ENCODE measurements around the gene STAT4. TPM values are rescaled to one million over a fixed set of nuclear protein-coding genes. Genes with fewer than 3 reads are reported as not detected.

Gene STAT4
- total RNA-seq, 4 donors from 2014 or later = 0.31 to 1.0 (median 0.73) TPM; not detected in 1

DNA sequence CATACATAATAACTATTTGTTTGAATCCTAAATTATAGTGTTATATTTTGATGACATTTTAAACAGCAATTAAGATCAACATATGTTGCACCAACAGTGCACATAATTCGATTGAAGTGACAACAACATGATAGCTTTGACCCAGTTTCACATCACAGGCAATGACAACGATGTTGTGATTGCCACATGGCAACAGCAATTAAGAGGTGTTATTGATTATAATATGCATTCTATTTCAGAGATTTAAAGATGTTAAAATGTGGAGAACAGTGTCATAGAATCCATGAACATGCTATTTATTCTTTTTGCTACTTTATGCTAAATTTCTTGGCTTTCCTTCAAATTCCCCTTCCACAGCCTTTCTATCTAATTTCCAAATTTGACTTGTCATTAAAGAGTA, 68.5 kb downstream of the STAT4 start:
- H3K4me3 ChIP-seq = no peak overlapping the region
- intact Hi-C loops (cut with DNase I; ENCODE audit: low total_unique reads) (no loop called here), in situ Hi-C loops (cut with MboI; ENCODE audit: low sequenced_read_pairs in 4 of 4) (no loop called here)
- no peak for TF ChIP-seq POLR2A (IDR thresholded peaks at IDR 0.05)
- TF ChIP-seq, protein P1, sequence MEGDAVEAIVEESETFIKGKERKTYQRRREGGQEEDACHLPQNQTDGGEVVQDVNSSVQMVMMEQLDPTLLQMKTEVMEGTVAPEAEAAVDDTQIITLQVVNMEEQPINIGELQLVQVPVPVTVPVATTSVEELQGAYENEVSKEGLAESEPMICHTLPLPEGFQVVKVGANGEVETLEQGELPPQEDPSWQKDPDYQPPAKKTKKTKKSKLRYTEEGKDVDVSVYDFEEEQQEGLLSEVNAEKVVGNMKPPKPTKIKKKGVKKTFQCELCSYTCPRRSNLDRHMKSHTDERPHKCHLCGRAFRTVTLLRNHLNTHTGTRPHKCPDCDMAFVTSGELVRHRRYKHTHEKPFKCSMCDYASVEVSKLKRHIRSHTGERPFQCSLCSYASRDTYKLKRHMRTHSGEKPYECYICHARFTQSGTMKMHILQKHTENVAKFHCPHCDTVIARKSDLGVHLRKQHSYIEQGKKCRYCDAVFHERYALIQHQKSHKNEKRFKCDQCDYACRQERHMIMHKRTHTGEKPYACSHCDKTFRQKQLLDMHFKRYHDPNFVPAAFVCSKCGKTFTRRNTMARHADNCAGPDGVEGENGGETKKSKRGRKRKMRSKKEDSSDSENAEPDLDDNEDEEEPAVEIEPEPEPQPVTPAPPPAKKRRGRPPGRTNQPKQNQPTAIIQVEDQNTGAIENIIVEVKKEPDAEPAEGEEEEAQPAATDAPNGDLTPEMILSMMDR (IDR thresholded peaks at IDR 0.05 in 4 of 5, conservative IDR thresholded peaks at IDR 0.05 in 1 of 5) = no peak
- H3K27me3 ChIP-seq = no peaks in the 10 kb centered on the region
- DNase-seq (no peak), ATAC-seq (no peak)
- H3K4me1 ChIP-seq = no peaks in the 10 kb centered on the region
- H3K36me3 ChIP-seq = no peaks in the 10 kb centered on the region
- no peaks in the 10 kb centered on the region for H3K9me3 ChIP-seq
- no peak overlapping the region for H3K27ac ChIP-seq

DNA sequence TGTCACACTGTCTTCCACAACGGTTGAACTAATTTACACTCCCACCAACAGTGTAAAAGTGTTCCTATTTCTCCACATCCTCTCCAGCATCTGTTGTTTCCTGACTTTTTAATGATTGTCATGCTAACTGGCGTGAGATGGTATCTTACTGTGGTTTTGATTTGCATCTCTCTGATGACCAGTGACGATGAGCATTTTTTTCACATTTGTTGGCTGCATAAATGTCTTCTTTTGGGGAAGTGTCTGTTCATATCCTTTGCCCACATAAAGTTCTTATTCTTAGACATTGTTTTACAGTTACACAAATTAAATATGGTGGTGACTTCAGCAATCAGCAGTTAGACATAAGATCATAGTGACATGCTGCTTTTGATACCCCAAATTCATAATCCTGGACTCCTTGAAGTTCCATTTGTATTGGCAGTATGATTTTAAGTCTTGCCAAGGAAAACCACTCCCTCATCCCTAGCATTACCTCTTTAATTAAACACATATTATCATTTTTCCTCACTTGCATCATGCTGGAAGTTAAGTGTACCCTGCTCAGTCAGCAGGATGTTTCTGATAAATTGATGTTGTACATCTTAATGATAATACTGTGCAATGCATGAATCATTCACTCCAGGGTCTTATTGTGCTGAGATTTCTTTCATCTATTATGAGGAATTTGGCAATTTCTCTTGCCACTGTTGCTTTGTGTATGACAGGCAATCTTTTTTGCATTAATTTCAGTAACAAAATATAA, 69.2 kb downstream of the STAT4 start:
- H3K36me3 ChIP-seq = no peaks in the 10 kb centered on the region
- no peak for DNase-seq
- no peaks in the 10 kb centered on the region for H3K9me3 ChIP-seq
- no peak overlapping the region for H3K4me3 ChIP-seq
- no peak for TF ChIP-seq POLR2A (IDR thresholded peaks at IDR 0.05)
- TF ChIP-seq, protein P1 (IDR thresholded peaks at IDR 0.05 in 4 of 5, conservative IDR thresholded peaks at IDR 0.05 in 1 of 5) = no peak
- H3K27me3 ChIP-seq = no peaks in the 10 kb centered on the region
- no peak overlapping the region for H3K27ac ChIP-seq
- intact Hi-C loops (cut with DNase I; ENCODE audit: low total_unique reads) = no loop called here
- in situ Hi-C loops (cut with MboI; ENCODE audit: low sequenced_read_pairs in 4 of 4) = no loop called here
- no peak for ATAC-seq
- H3K4me1 ChIP-seq = no peaks in the 10 kb centered on the region

DNA sequence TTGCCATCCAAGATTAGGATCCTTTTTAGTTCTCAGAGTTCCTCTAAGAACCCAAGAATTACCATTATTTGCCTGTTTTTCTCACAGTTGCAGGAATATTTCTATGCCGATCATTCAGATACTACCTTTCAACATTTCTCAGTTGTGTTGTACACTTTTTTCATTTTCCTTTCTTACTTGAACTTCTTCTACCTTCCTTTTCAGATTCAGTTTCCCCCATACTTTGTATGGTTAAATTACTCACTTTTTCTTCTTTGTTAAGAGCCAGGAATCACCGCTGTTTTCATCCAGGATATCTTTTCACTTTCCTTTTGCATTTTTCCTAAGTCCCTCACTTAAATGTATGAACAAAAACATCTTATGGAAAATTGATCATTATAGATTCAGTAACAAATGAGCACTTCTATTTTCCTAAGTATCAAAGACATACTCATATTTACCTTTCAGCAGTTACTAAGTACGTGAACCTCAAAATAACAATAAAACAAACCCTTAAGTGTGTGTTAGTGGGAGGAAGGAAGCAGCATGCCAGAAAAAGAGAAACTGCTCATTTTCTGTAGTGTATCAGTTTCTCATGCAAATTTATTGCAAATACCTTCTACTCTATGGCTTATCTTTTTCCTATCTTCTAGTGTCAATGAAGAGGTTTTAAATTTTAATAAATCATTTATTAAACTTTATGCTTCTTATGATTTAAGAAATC, 72.5 kb downstream of the STAT4 start:
- DNase-seq = no peak
- no peak for ATAC-seq
- Histone ChIP-seq H3K4me3 (no peak overlapping the region), H3K9me3 (no peaks in the 10 kb centered on the region), H3K36me3 (no peaks in the 10 kb centered on the region), H3K27me3 (no peaks in the 10 kb centered on the region), H3K4me1 (no peaks in the 10 kb centered on the region), H3K27ac (no peak overlapping the region)
- TF ChIP-seq, protein P1 (IDR thresholded peaks at IDR 0.05 in 4 of 5, conservative IDR thresholded peaks at IDR 0.05 in 1 of 5) = no peak
- no peak for TF ChIP-seq POLR2A (IDR thresholded peaks at IDR 0.05)
- in situ Hi-C loops (cut with MboI; ENCODE audit: low sequenced_read_pairs in 4 of 4) (no loop called here), intact Hi-C loops (cut with DNase I; ENCODE audit: low total_unique reads) (no loop called here)

DNA sequence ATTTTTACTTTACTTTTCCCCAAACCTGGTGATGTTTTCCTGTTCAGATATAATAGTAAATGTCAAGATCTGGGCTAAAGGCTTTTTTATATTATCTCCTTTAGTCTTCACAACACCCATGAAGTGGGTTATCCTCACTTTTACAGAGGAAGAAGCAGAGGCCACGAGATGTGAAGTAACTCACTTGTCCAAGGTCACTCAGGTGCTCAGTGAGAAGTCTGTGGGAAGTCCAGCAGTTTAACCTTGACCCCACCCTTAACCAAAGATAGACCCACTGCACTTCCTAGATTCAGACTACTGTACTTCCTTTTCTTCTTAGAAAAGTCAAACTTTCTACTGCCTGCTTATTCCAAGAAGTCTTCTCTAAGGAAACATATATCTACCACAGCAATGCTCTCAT, 80.5 kb downstream of the STAT4 start:
- no peaks in the 10 kb centered on the region for H3K36me3 ChIP-seq
- H3K9me3 ChIP-seq = no peaks in the 10 kb centered on the region
- in situ Hi-C loops (cut with MboI; ENCODE audit: low sequenced_read_pairs in 4 of 4) = loop anchor here in 1 of 4 donors (25.0 kb wide), 1 partner anchor 442 kb away; no protein-coding TSS in a partner anchor
- no peak for TF ChIP-seq POLR2A (IDR thresholded peaks at IDR 0.05)
- TF ChIP-seq, protein P1 (IDR thresholded peaks at IDR 0.05 in 4 of 5, conservative IDR thresholded peaks at IDR 0.05 in 1 of 5) = no peak
- no peak overlapping the region for H3K27ac ChIP-seq
- no peaks in the 10 kb centered on the region for H3K27me3 ChIP-seq
- H3K4me1 ChIP-seq = peaks cover 0 to 4% of the 10 kb centered on the region in 2 donors
- ATAC-seq (no peak), DNase-seq (no peak)
- intact Hi-C loops (cut with DNase I; ENCODE audit: low total_unique reads) = no loop called here
- H3K4me3 ChIP-seq = no peak overlapping the region

All from gastrocnemius medialis (tissue), 4 donors.